Osteoblast (primary cell): ENCODE data around the gene TCERG1L. TPM values are rescaled to one million over a fixed set of nuclear protein-coding genes. Genes with fewer than 3 reads are reported as not detected.

ENCODE experiments used
- DNase-seq: peaks from one replicate; pipeline ENCODE4 v3.0.0; 2011; ENCODE audit warnings: low spot score, mixed read lengths; ENCODE audit not compliant: insufficient read length; ENCODE audit errors: missing footprints
- H2AFZ ChIP-seq: 2 replicates; pipeline ENCODE4 v1.6.0; 2011; ENCODE audit warnings: mild to moderate bottlenecking, low read length
- H3K27ac ChIP-seq: 2 replicates; pipeline ENCODE4 v1.5.1; 2011; ENCODE audit warnings: mild to moderate bottlenecking, low read depth, low read length, moderate library complexity
- H3K27me3 ChIP-seq: 2 replicates; pipeline ENCODE4 v1.6.0; 2012; ENCODE audit warnings: mild to moderate bottlenecking, control low read depth, inconsistent platforms, low read length, moderate library complexity; ENCODE audit not compliant: insufficient read depth
- H3K36me3 ChIP-seq: 2 replicates; pipeline ENCODE4 v1.5.1; 2011; ENCODE audit warnings: mild to moderate bottlenecking, low read length, control low read depth, moderate library complexity; ENCODE audit not compliant: insufficient read depth
- H3K4me1 ChIP-seq: 2 replicates; pipeline ENCODE4 v1.5.1; 2011; ENCODE audit warnings: mild to moderate bottlenecking, low read length, control low read depth, moderate library complexity; ENCODE audit not compliant: insufficient read depth
- H3K4me2 ChIP-seq: 2 replicates; pipeline ENCODE4 v1.6.0; 2011; ENCODE audit warnings: mild to moderate bottlenecking, low read length; ENCODE audit not compliant: insufficient read depth
- H3K4me3 ChIP-seq: fragments of 200-600 bp; sonication (generic); 3 replicates; pipeline ENCODE4 v1.5.1; 2012; ENCODE audit warnings: mild to moderate bottlenecking, low read length, inconsistent platforms; ENCODE audit not compliant: insufficient read depth
- H3K79me2 ChIP-seq: 2 replicates; pipeline ENCODE4 v1.6.0; 2012; ENCODE audit warnings: mild to moderate bottlenecking, low read length, control low read depth, inconsistent platforms; ENCODE audit not compliant: insufficient read depth
- H3K9me3 ChIP-seq: 2 replicates; pipeline ENCODE4 v1.5.1; 2011; ENCODE audit warnings: low read depth, low read length, control low read depth
- H4K20me1 ChIP-seq: 2 replicates; pipeline ENCODE4 v1.6.0; 2012; ENCODE audit warnings: mild to moderate bottlenecking, low read length, control low read depth; ENCODE audit not compliant: insufficient read depth
- CTCF ChIP-seq: IDR thresholded peaks from 2 replicates; pipeline ENCODE4 v1.5.1; 2011; ENCODE audit warnings: mild to moderate bottlenecking, low read depth, low read length, moderate library complexity; ENCODE audit errors: extremely low read depth
- total RNA-seq: library from RNA; depleted of rRNA; stranded (reverse); fragments of >200 nt; gene quantifications from 2 replicates; pipeline ENCODE4 v1.2.3, GENCODE V29; 2012

TCERG1L gene
- total RNA-seq, 1 donor, result under 0.01 TPM

DNA sequence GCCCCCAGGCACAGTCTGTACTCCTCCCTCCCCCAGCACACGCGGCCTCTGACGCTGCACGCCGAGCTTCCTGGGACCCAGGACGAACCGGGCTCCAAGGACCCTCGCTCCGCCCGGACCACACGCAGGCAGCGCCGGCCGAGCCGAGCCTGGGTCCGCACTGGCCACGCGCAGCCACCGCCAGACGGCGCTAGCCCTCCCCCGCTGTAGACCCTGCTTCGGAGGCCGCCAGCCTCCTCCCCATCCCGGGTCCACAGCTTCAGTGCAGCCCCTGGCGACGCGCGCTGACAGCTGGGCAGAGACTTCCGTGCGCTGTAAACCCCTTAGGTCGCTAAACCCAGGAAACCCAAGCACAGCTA is 936 bp upstream of the TCERG1L start:
- no peak for DNase-seq
- no peak overlapping the region for H3K4me3 ChIP-seq
- H2AFZ ChIP-seq, result no peak overlapping the region

GRCh38 chr10:131311402-131311660 is 190 bp downstream of the TCERG1L start:
- Histone ChIP-seq H3K79me2 (no peaks in the 10 kb centered on the region), H2AFZ (no peak overlapping the region), H3K4me1 (no peaks in the 10 kb centered on the region), H3K36me3 (no peaks in the 10 kb centered on the region), H3K27me3 (peaks cover 4% of the 10 kb centered on the region), H4K20me1 (no peaks in the 10 kb centered on the region), H3K4me2 (no peak overlapping the region), H3K27ac (no peak overlapping the region), H3K9me3 (no peaks in the 10 kb centered on the region), H3K4me3 (no peak overlapping the region)
- DNase-seq, result no peak
- no peak for TF ChIP-seq CTCF

More for the DNA sequence above, 936 bp upstream of the TCERG1L start:
- H4K20me1 ChIP-seq, result no peaks in the 10 kb centered on the region
- H3K27ac ChIP-seq, result no peak overlapping the region
- H3K9me3 ChIP-seq, result no peaks in the 10 kb centered on the region
- H3K4me1 ChIP-seq, result no peaks in the 10 kb centered on the region
- H3K36me3 ChIP-seq, result no peaks in the 10 kb centered on the region
- peaks cover 4% of the 10 kb centered on the region for H3K27me3 ChIP-seq
- H3K4me2 ChIP-seq, result no peak overlapping the region
- TF ChIP-seq CTCF, result no peak
- H3K79me2 ChIP-seq, result no peaks in the 10 kb centered on the region

DNA sequence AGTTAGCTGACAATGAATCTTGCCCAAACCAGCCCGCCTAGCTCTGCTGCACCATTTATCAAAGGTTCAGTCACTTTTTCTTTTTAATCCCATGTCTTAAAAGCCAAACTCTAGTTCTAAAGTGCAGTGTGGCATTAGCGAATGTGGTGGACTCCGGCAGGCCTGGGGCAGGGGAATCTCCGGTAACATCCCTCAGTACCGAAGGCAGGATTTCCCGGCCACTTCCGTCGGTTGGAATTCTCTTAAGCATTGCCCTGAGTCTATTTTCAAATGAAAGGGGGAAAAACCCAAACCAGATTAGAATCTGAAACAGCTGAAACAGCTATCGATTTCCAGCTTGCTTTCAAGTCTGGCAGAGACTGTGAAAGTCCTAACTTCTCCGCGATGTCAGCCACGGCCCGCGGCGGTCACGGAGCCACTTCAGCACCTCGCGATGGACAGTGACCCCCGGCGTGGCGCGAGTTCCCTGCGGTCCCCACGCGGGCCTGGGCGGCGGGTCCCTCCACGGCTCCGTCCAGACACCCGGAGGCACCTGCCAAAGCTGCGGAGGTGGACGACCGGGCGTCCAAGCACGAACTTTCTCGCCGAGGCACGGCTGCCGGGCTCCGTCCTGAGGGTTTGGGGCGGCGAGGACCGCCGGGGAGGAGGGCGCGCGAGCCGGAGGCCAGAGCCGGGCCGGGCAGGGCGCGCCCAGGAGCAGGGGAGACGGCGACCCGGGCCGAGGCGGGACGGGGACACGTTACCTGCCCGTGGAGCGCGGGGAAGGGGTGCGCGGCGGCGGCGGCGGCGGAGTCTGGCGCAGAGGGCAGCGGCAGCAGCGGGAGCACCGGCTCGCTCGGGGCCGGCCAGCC is 745 bp downstream of the TCERG1L start:
- H3K4me1 ChIP-seq, result no peaks in the 10 kb centered on the region
- H3K27ac ChIP-seq, result no peak overlapping the region
- TF ChIP-seq CTCF, result no peak
- no peak for DNase-seq
- H4K20me1 ChIP-seq, result no peaks in the 10 kb centered on the region
- no peaks in the 10 kb centered on the region for H3K79me2 ChIP-seq
- peaks cover 4% of the 10 kb centered on the region for H3K27me3 ChIP-seq
- no peak overlapping the region for H3K4me2 ChIP-seq
- H3K4me3 ChIP-seq, result no peak overlapping the region
- no peak overlapping the region for H2AFZ ChIP-seq
- no peaks in the 10 kb centered on the region for H3K36me3 ChIP-seq
- no peaks in the 10 kb centered on the region for H3K9me3 ChIP-seq

- H3K36me3 ChIP-seq, result no peaks in the 10 kb centered on the region
- H3K9me3 ChIP-seq, result no peaks in the 10 kb centered on the region
- peak; percentile 23 for TF ChIP-seq CTCF
- H3K27me3 ChIP-seq, result peaks cover 4% of the 10 kb centered on the region
- no peak overlapping the region for H2AFZ ChIP-seq
- H3K4me3 ChIP-seq, result no peak overlapping the region
- H3K4me1 ChIP-seq, result no peaks in the 10 kb centered on the region
- no peaks in the 10 kb centered on the region for H4K20me1 ChIP-seq
- H3K4me2 ChIP-seq, result no peak overlapping the region
- no peaks in the 10 kb centered on the region for H3K79me2 ChIP-seq
- peak; percentile 84 for DNase-seq
- H3K27ac ChIP-seq, result no peak overlapping the region
Measured at GRCh38 chr10:131310142-131310541, 1.4 kb downstream of the TCERG1L start.
